22Rv1 (cell line): ENCODE results near the gene FRAS1.
"Not testable (repeated sequence)": the region's sequence is repeated elsewhere in the genome, so short reads cannot be mapped to it uniquely, and the experiment has no call there.

Experiments
- H3K27ac ChIP-seq: fragments of 450-650 bp; 2 replicates; pipeline ENCODE4 v1.5.1; 2017
- CTCF ChIP-seq: fragments of 450-650 bp; IDR thresholded peaks from 2 replicates; pipeline ENCODE4 v1.5.1; 2017; ENCODE audit warnings: mild to moderate bottlenecking
- ZFX ChIP-seq: fragments of 450-650 bp; IDR thresholded peaks from 2 replicates; pipeline ENCODE4 v1.6.1; 2017; ENCODE audit warnings: antibody characterized with exemption, borderline replicate concordance

Gene FRAS1

GRCh38 chr4:78534286-78534955, 477.3 kb downstream of the FRAS1 start:
- TF ChIP-seq ZFX, result no peak
- no peak for TF ChIP-seq CTCF
- H3K27ac ChIP-seq, result no peak overlapping the region

GRCh38 chr4:78542373-78542772, 485.2 kb downstream of the FRAS1 start:
- H3K27ac ChIP-seq, result no peak overlapping the region

GRCh38 chr4:78543424-78544125, 486.5 kb downstream of the FRAS1 start:
- H3K27ac ChIP-seq, result no peak overlapping the region
- TF ChIP-seq ZFX, result no peak
- TF ChIP-seq CTCF, result no peak

More at GRCh38 chr4:78542373-78542772, 485.2 kb downstream of the FRAS1 start:
- TF ChIP-seq ZFX (no peak), CTCF (no peak)

GRCh38 chr4:78544678-78545077, 487.6 kb downstream of the FRAS1 start:
- no peak overlapping the region for H3K27ac ChIP-seq
- no peak for TF ChIP-seq ZFX

- no peak for TF ChIP-seq ZFX
- no peak for TF ChIP-seq CTCF
- no peak overlapping the region for H3K27ac ChIP-seq
Observed at GRCh38 chr4:78545275-78546246, 488.4 kb downstream of the FRAS1 start.

- H3K27ac ChIP-seq, result not testable (repeated sequence)
Observed at GRCh38 chr4:78547899-78548298, 490.8 kb downstream of the FRAS1 start.

GRCh38 chr4:78548889-78549288, 491.8 kb downstream of the FRAS1 start:
- H3K27ac ChIP-seq, result not testable (repeated sequence)

- TF ChIP-seq ZFX, result no peak
- no peak for TF ChIP-seq CTCF
- H3K27ac ChIP-seq, result no peak within 1 kb of the TSS
Observed at GRCh38 chr4:78551420-78552351, 494.6 kb downstream of the FRAS1 start, which contains the start of gene ANXA3. TSS of gene ANXA3 (plus strand) at chr4:78551770. CDS start at chr4:78554474, 2,704 bp downstream.
